HL-60 (cell line): ENCODE results near the gene MYO6.

ENCODE experiments used
- DNase-seq, 2 experiments: peaks; one replicate each; pipeline ENCODE4 v3.0.0-alpha.2; 2010 to 2020; ENCODE audit warnings: low read depth in 1 of 2, low spot score in 1 of 2
- H3K27ac ChIP-seq: fragments of 250-450 bp; sonication (Bioruptor Pico); replicated peaks from 2 replicates; pipeline ENCODE4 v1.5.1; 2020; ENCODE audit warnings: mild to moderate bottlenecking, moderate library complexity
- H3K27me3 ChIP-seq: fragments of 250-450 bp; sonication (Bioruptor Pico); 2 replicates; pipeline ENCODE4 v1.5.1; 2021; ENCODE audit warnings: mild to moderate bottlenecking, moderate library complexity; ENCODE audit not compliant: insufficient read depth, poor library complexity, severe bottlenecking
- H3K4me3 ChIP-seq: replicated peaks from 2 replicates; pipeline ENCODE4 v1.5.1; 2011; ENCODE audit warnings: mild to moderate bottlenecking, control low read depth, low read length; ENCODE audit not compliant: insufficient read depth
- CTCF ChIP-seq: IDR thresholded peaks from one replicate; pipeline ENCODE4 v1.5.1; 2011; ENCODE audit warnings: low read length, control low read depth, inconsistent platforms; ENCODE audit not compliant: insufficient read depth
- GABPA ChIP-seq: IDR thresholded peaks from 2 replicates; pipeline ENCODE4 v1.6.1; 2012; ENCODE audit warnings: low read depth
- POLR2AphosphoS5 ChIP-seq: IDR thresholded peaks from 2 replicates; pipeline ENCODE4 v1.6.1; 2012; ENCODE audit warnings: low read depth
- SPI1 ChIP-seq: IDR thresholded peaks from 2 replicates; pipeline ENCODE4 v1.6.1; 2012; ENCODE audit warnings: low read depth, mild to moderate bottlenecking, borderline replicate concordance
- TF ChIP-seq, protein P1 (sequence below): IDR thresholded peaks from 2 replicates; pipeline ENCODE4 v1.6.1; 2012; ENCODE audit warnings: low read depth; ENCODE audit not compliant: insufficient replicate concordance

The MYO6 gene

DNA sequence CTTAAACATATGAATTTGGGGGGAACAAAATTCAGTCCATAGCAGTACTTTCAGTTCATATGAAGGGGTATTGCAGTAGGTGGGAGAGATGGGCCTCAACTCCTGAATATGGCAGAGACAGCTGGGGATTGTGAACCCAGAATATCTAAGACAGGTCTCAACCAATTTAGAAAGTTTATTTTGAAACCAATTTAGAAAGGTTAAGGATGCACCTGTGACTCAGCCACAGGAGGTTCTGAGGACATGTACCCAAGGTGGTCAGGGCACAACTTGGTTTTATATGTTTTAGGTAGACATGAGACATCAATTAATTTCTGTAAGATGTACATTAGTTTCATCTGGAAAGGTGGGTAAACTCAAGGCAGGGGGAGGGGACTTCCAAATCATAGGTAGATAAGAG lies 59.5 kb downstream of the MYO6 start:
- no peak for DNase-seq
- H3K4me3 ChIP-seq, result no peak overlapping the region
- no peak overlapping the region for H3K27ac ChIP-seq
- no peaks in the 10 kb centered on the region for H3K27me3 ChIP-seq
- no peak for TF ChIP-seq POLR2AphosphoS5

- Histone ChIP-seq H3K27ac (no peak overlapping the region), H3K4me3 (no peak overlapping the region), H3K27me3 (no peaks in the 10 kb centered on the region)
- TF ChIP-seq CTCF (no peak), SPI1 (no peak), POLR2AphosphoS5 (no peak), GABPA (no peak)
- TF ChIP-seq, protein P1, sequence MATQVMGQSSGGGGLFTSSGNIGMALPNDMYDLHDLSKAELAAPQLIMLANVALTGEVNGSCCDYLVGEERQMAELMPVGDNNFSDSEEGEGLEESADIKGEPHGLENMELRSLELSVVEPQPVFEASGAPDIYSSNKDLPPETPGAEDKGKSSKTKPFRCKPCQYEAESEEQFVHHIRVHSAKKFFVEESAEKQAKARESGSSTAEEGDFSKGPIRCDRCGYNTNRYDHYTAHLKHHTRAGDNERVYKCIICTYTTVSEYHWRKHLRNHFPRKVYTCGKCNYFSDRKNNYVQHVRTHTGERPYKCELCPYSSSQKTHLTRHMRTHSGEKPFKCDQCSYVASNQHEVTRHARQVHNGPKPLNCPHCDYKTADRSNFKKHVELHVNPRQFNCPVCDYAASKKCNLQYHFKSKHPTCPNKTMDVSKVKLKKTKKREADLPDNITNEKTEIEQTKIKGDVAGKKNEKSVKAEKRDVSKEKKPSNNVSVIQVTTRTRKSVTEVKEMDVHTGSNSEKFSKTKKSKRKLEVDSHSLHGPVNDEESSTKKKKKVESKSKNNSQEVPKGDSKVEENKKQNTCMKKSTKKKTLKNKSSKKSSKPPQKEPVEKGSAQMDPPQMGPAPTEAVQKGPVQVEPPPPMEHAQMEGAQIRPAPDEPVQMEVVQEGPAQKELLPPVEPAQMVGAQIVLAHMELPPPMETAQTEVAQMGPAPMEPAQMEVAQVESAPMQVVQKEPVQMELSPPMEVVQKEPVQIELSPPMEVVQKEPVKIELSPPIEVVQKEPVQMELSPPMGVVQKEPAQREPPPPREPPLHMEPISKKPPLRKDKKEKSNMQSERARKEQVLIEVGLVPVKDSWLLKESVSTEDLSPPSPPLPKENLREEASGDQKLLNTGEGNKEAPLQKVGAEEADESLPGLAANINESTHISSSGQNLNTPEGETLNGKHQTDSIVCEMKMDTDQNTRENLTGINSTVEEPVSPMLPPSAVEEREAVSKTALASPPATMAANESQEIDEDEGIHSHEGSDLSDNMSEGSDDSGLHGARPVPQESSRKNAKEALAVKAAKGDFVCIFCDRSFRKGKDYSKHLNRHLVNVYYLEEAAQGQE, result no peak
- no peak for DNase-seq
Measured at GRCh38 chr6:75812560-75812959, 63.5 kb downstream of the MYO6 start.

GRCh38 chr6:75813476-75814250 lies 64.6 kb downstream of the MYO6 start:
- no peak overlapping the region for H3K27ac ChIP-seq

More at GRCh38 chr6:75813476-75814250, 64.6 kb downstream of the MYO6 start:
- Histone ChIP-seq H3K27me3 (no peaks in the 10 kb centered on the region), H3K4me3 (no peak overlapping the region)
- no peak for TF ChIP-seq GABPA
- TF ChIP-seq SPI1, result no peak
- no peak for TF ChIP-seq POLR2AphosphoS5
- TF ChIP-seq, protein P1, result no peak
- no peak for TF ChIP-seq CTCF
- DNase-seq, result no peak
